Right renal cortex interstitium (tissue), 3 donors: ENCODE measurements around the gene NEK9. TPM values are rescaled to one million over a fixed set of nuclear protein-coding genes. Genes with fewer than 3 reads are reported as not detected.
A peak's percentile ranks its signal among the peaks of the same experiment; 100 is the strongest.
"Not testable (repeated sequence)": the region's sequence is repeated elsewhere in the genome, so short reads cannot be mapped to it uniquely, and the experiment has no call there.

Experiments used
- DNase-seq, 3 donors: peaks; one replicate each; pipeline ENCODE4 v3.0.0-alpha.2; 2013; ENCODE audit warnings: low read depth in 3 of 3, low spot score in 2 of 3
- polyA plus RNA-seq, 3 donors: library from polyadenylated mRNA; unstranded; fragments of 120-200 nt; gene quantifications; one replicate each; pipeline ENCODE4 v1.2.1, GENCODE V29; 2013; ENCODE audit not compliant: insufficient read length in 3 of 3

NEK9 gene
- polyA plus RNA-seq, result 100 to 1,000 TPM; 118 to 134 (median 127) TPM

- DNase-seq, result peak; percentile 76 to 88 (median 78)
Observed at GRCh38 chr14:75126679-75127473, at the start of gene NEK9. Gene NEK9 (minus strand): TSS chr14:75127048. CDS start chr14:75126921, 127 bp downstream.

GRCh38 chr14:75176142-75176820 lies 49.4 kb upstream of the NEK9 start, which contains the start of gene TMED10:
Gene TMED10 (minus strand): TSS chr14:75176612. CDS start chr14:75176579, 33 bp downstream.
- peak; percentile 83 to 94 (median 86) for DNase-seq

- DNase-seq, result no peak
Observed at GRCh38 chr14:75175677-75176141, 48.9 kb upstream of the NEK9 start.

GRCh38 chr14:75174066-75174465 lies 47.2 kb upstream of the NEK9 start:
- DNase-seq, result no peak

- DNase-seq, result no peak
Observed at GRCh38 chr14:75170772-75171171, 43.9 kb upstream of the NEK9 start.

- DNase-seq, result no peak
Observed at GRCh38 chr14:75168586-75169335, 41.9 kb upstream of the NEK9 start.

GRCh38 chr14:75167325-75167724 lies 40.5 kb upstream of the NEK9 start:
- DNase-seq, result no peak

GRCh38 chr14:75165586-75166391 lies 38.9 kb upstream of the NEK9 start:
- DNase-seq, result no peak

- DNase-seq, result no peak
Observed at GRCh38 chr14:75164809-75165208, 38.0 kb upstream of the NEK9 start.

GRCh38 chr14:75163677-75164076 lies 36.8 kb upstream of the NEK9 start:
- DNase-seq, result no peak

- DNase-seq, result no peak
Observed at GRCh38 chr14:75162631-75163030, 35.8 kb upstream of the NEK9 start.

- no peak for DNase-seq
Observed at GRCh38 chr14:75158843-75159614, 32.2 kb upstream of the NEK9 start.

- DNase-seq, result no peak
Observed at GRCh38 chr14:75156901-75157300, 30.1 kb upstream of the NEK9 start.

- no peak for DNase-seq
Observed at GRCh38 chr14:75156111-75156510, 29.3 kb upstream of the NEK9 start.

- DNase-seq, result no peak
Observed at GRCh38 chr14:75155169-75155568, 28.3 kb upstream of the NEK9 start.

GRCh38 chr14:75153295-75153694 lies 26.4 kb upstream of the NEK9 start:
- no peak for DNase-seq

- no peak for DNase-seq
Observed at GRCh38 chr14:75151851-75152250, 25.0 kb upstream of the NEK9 start.

GRCh38 chr14:75150637-75151036 lies 23.8 kb upstream of the NEK9 start:
- DNase-seq, result not testable (repeated sequence)

- no peak for DNase-seq
Observed at GRCh38 chr14:75150150-75150549, 23.3 kb upstream of the NEK9 start.
